ENCODE data around the gene VPS35L. TPM values are rescaled to one million over a fixed set of nuclear protein-coding genes. Genes with fewer than 3 reads are reported as not detected.

The VPS35L gene
- total and polyA plus RNA-seq, 2 of the 13 experiments (the other 11 are each of a cell fraction or from before 2014, with no cell fraction given) = 1.4 to 1.6 TPM

- TF ChIP-seq MTA1 (CRISPR knock-in tag; IDR thresholded peaks at IDR 0.05; ENCODE audit: borderline replicate concordance) (no peak), XRCC5 (optimal IDR thresholded peaks at IDR 0.05; ENCODE audit: low read length) (no peak), TBP (CRISPR knock-in tag; IDR thresholded peaks at IDR 0.05) (no peak), RBM22 (optimal IDR thresholded peaks at IDR 0.05; ENCODE audit: low read length) (peak; percentile 54), ZNF10 (CRISPR knock-in tag; IDR thresholded peaks at IDR 0.05; ENCODE audit: borderline replicate concordance, low read depth) (no peak), HCFC1 (IDR thresholded peaks at IDR 0.05; ENCODE audit: low read depth, low read length) (0 out of 2 replicates have a peak, but pooled peaks have one; percentile 8), MYPOP (CRISPR knock-in tag; IDR thresholded peaks at IDR 0.05) (no peak), NFIB (CRISPR knock-in tag; IDR thresholded peaks at IDR 0.05; ENCODE audit: borderline replicate concordance) (no peak), E2F1 (CRISPR knock-in tag; IDR thresholded peaks at IDR 0.05) (no peak), CBFB (CRISPR knock-in tag; IDR thresholded peaks at IDR 0.05) (no peak), IKZF1 (IDR thresholded peaks at IDR 0.05) (no peak), JDP2 (CRISPR knock-in tag; IDR thresholded peaks at IDR 0.05; ENCODE audit: borderline replicate concordance) (no peak), ZFY (CRISPR knock-in tag; IDR thresholded peaks at IDR 0.05) (0 out of 2 replicates have a peak, but pooled peaks have one; percentile 20), ZNF44 (CRISPR knock-in tag; IDR thresholded peaks at IDR 0.05) (no peak), ZNF136 (CRISPR knock-in tag; IDR thresholded peaks at IDR 0.05; ENCODE audit: low read depth) (no peak), ZNF431 (CRISPR knock-in tag; IDR thresholded peaks at IDR 0.05; ENCODE audit: borderline replicate concordance, low read depth) (no peak), ZNF225 (CRISPR knock-in tag; IDR thresholded peaks at IDR 0.05) (no peak), HNF1B (CRISPR knock-in tag; IDR thresholded peaks at IDR 0.05) (no peak), REPIN1 (CRISPR knock-in tag; IDR thresholded peaks at IDR 0.05; ENCODE audit: borderline replicate concordance, low read depth) (no peak)
- ChIA-PET POLR2A (interaction anchor here (1.5 kb wide), 1 partner anchor 21 kb away, joined by 3 read pairs; no protein-coding TSS in a partner anchor), CTCF (ENCODE audit: low intra/inter-chr PET ratio, low total read pairs) (no interaction called here)
- Histone ChIP-seq H3K9me3 (ENCODE audit: low read length) (no peaks in the 10 kb centered on the region), H3K4me1 (ENCODE audit: insufficient read depth, low read length) (peaks cover 24% of the 10 kb centered on the region), H3K9ac (ENCODE audit: insufficient read depth, low read depth, low read length) (no peak overlapping the region), H3K4me2 (ENCODE audit: low read depth, low read length) (no peak overlapping the region), H3K79me2 (ENCODE audit: insufficient read depth, low read length) (peaks cover 7% of the 10 kb centered on the region), H3K4me3 (replicated peaks in 1 of 3; ENCODE audit: insufficient read depth in 1 of 3, low read depth in 2 of 3, low read length in 3 of 3) (no peak overlapping the region), H2AFZ (ENCODE audit: low read length) (no peak overlapping the region), H3K27ac (ENCODE audit: extremely low read length, insufficient read depth, low read length) (no peak overlapping the region), H3K36me3 (replicated peaks in 1 of 2; ENCODE audit: control insufficient read depth in 1 of 2, insufficient read depth in 2 of 2, low read length in 2 of 2) (peaks cover 56 to 69% of the 10 kb centered on the region in 2 experiments), H4K20me1 (ENCODE audit: insufficient read depth, low read length) (peaks cover 4% of the 10 kb centered on the region), H3K27me3 (ENCODE audit: control insufficient read depth in 1 of 2, insufficient read depth in 2 of 2, low read length in 2 of 2) (no peaks in the 10 kb centered on the region)
- 97% methylated on average over 22 of the region's 22 CpGs for WGBS (ENCODE audit: low lambda C conversion rate)
- DNase-seq (ENCODE audit: low spot score) (no peak), ATAC-seq (no peak), FAIRE-seq (no peak)
- in situ Hi-C loops (cut with HindIII; ENCODE audit: extremely low pct_ligation_motif_present, low pct_unique_long_range_greater_than_20kb) = no loop called here
- no TSS peak for BruUV-seq (replicated peaks)
- intact Hi-C loops (cut with micrococcal nuclease; ENCODE audit: unreplicated experiment) = no loop called here
These were observed 154.1 kb downstream of the VPS35L start for GRCh38 chr16:19709381-19710136.

All from HepG2 (cell line).